Activated CD4-positive, alpha-beta T cell treated with anti-CD3 and anti-CD28 coated beads for 36 hours (primary cell): Measurements from ENCODE around the gene CR1L. TPM values are rescaled to one million over a fixed set of nuclear protein-coding genes. Genes with fewer than 3 reads are reported as not detected.
"Not testable (repeated sequence)": the region's sequence is repeated elsewhere in the genome, so short reads cannot be mapped to it uniquely, and the experiment has no call there.

ENCODE experiments used
- ATAC-seq: fragments of 200-7000 bp; cut with Tn5 transposase; one replicate; pipeline ENCODE4 v1.10.0; 2021; ENCODE audit warnings: mild to moderate bottlenecking, moderate library complexity
- CTCF ChIA-PET: fragments of 350-600 bp; sonication (Branson Sonifier 250); formaldehyde crosslinking; loops from one replicate; lab custom pipeline; 2021; ENCODE audit warnings: antibody characterized with exemption; lab: Charles Lee
- POLR2A ChIA-PET: fragments of 350-600 bp; sonication (Branson Sonifier 250); formaldehyde crosslinking; loops from one replicate; lab custom pipeline; 2021; ENCODE audit warnings: antibody characterized with exemption, inconsistent platforms; lab: Charles Lee
- DNase-seq: peaks from one replicate; pipeline ENCODE4 v3.0.0-alpha.2; 2020
- H3K27ac Mint-ChIP-seq: one replicate; pipeline ENCODE4 v1.8.0; 2021; ENCODE audit warnings: mixed read lengths
- H3K27me3 Mint-ChIP-seq: one replicate; pipeline ENCODE4 v1.8.0; 2021; ENCODE audit warnings: mixed read lengths
- H3K36me3 Mint-ChIP-seq: one replicate; pipeline ENCODE4 v1.8.0; 2021; ENCODE audit warnings: low read depth, mixed read lengths
- H3K4me1 Mint-ChIP-seq: one replicate; pipeline ENCODE4 v1.8.0; 2021; ENCODE audit warnings: mixed read lengths
- H3K4me3 Mint-ChIP-seq: one replicate; pipeline ENCODE4 v1.8.0; 2021; ENCODE audit warnings: mild to moderate bottlenecking, moderate library complexity, mixed read lengths
- H3K9me3 Mint-ChIP-seq: one replicate; pipeline ENCODE4 v1.8.0; 2021; ENCODE audit warnings: low read depth, mixed read lengths
- intact Hi-C, 2 experiments: fragments of 100-400 bp; cut with DNase I in 1 of 2; cut with micrococcal nuclease in 1 of 2; formaldehyde crosslinking; loops; one replicate each; pipeline versions ENCODE4 v1.14.2 to v1.15.1; 2022 to 2024; cut with DNase I, micrococcal nuclease
- total RNA-seq, 2 experiments: library from RNA; stranded (reverse); gene quantifications; one replicate each; pipeline ENCODE4 v1.2.3, GENCODE V29; 2021

Gene CR1L
- total RNA-seq, 2 experiments from 2014 or later, result not detected

DNA sequence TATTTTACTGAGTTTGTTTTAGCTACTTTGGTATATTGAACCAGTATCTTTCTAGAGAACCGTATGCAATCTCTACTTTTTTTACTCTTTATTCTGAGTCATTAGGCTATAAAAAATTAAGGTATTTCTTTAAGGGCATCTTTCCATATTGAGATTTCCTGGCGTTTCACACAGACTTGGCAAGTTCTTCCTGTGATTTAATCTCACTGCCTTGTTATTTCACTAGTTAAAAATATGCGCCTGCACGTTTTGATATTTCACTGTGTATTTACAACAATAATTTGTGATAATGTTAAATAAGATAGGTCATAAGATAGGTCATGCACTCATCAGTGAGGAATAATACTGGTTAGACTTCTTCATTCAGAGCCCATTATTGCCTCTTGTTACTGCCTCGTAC, 16.2 kb upstream of the CR1L start:
- POLR2A ChIA-PET, result no interaction called here
- Mint-ChIP-seq H3K4me3 (no peak overlapping the region), H3K27ac (no peak overlapping the region), H3K36me3 (no peaks in the 10 kb centered on the region), H3K9me3 (no peaks in the 10 kb centered on the region), H3K27me3 (peaks cover 3% of the 10 kb centered on the region), H3K4me1 (no peaks in the 10 kb centered on the region)
- no peak for DNase-seq
- CTCF ChIA-PET, result interaction anchor here (1.3 to 3.6 kb wide), 2 partner anchors 9 to 169 kb away, joined by 3 to 18 read pairs; no protein-coding TSS in a partner anchor
- intact Hi-C loops, result no loop called here
- no peak for ATAC-seq

DNA sequence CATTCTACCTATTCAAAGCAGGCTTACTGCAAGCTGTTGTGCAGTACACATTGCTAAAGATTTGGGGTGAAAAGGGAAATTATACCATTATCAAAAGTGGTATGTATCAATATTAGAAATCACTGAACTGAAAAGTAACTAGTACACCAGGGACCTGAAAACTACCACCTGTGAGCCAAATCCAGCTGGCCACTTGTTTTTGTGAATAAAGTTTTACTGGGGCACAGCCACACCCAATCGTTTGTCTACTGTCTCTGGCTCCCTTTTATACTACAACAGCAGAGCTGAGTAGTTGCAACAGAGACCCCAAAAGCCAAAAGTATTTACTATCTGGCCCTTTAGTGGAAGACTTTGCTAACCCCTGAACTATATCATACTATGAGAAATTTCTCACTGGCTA, 13.8 kb upstream of the CR1L start:
- no peak for ATAC-seq
- ChIA-PET CTCF (interaction anchor here (3.6 kb wide), 1 partner anchor 11 kb away, joined by 18 read pairs; no protein-coding TSS in a partner anchor), POLR2A (no interaction called here)
- H3K36me3 Mint-ChIP-seq, result no peaks in the 10 kb centered on the region
- no peak overlapping the region for H3K27ac Mint-ChIP-seq
- intact Hi-C loops, result no loop called here
- no peaks in the 10 kb centered on the region for H3K4me1 Mint-ChIP-seq
- no peak for DNase-seq
- H3K4me3 Mint-ChIP-seq, result no peak overlapping the region
- H3K9me3 Mint-ChIP-seq, result no peaks in the 10 kb centered on the region
- peaks cover 3% of the 10 kb centered on the region for H3K27me3 Mint-ChIP-seq

DNA sequence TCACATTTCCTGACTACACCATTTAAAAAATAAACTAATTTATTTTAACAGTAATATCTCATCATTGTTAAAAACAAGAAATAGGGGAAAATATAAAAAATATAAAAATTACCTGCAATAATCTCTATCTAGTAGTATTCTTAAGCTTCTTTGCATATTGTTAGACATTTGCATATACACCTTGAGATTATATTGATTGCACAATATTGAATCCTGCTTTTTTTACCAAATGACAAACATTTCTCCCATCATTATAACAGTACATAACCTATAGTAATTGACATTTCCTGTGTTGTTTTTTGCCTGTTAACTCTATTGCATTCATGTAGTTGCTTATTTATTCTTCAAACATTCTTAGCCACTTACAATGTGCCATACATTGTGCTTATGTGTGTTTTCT, 11.7 kb upstream of the CR1L start:
- no peak overlapping the region for H3K27ac Mint-ChIP-seq
- H3K9me3 Mint-ChIP-seq, result no peaks in the 10 kb centered on the region
- ATAC-seq (no peak), DNase-seq (no peak)
- H3K27me3 Mint-ChIP-seq, result peaks cover 3% of the 10 kb centered on the region
- H3K36me3 Mint-ChIP-seq, result no peaks in the 10 kb centered on the region
- intact Hi-C loops, result no loop called here
- CTCF ChIA-PET, result no interaction called here
- H3K4me3 Mint-ChIP-seq, result no peak overlapping the region
- POLR2A ChIA-PET, result no interaction called here
- H3K4me1 Mint-ChIP-seq, result no peaks in the 10 kb centered on the region

DNA sequence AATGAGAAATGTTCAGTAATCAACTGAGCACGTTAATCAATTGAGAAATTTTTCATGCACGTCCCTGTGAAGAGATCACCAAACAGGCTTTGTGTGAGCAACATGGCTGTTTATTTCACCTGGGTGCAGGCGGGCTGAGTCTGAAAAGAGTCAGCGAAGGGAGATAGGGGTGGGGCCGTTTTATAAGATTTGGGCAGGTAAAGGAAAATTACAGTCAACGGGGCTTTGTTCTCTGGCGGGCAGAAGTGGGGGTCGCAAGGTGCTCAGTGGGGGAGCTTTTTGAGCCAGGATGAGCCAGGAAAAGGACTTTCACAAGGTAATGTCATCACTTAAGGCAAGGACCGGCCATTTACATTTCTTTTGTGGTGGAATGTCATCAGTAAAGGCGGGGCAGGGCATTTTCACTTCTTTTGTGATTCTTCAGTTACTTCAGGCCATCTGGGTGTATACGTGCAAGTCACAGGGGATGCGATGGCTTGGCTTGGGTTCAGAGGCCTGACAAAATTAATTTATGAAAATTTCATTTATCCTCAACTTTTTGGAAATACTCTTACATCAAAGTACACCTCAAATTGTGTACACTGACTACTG, 11.1 kb upstream of the CR1L start:
- POLR2A ChIA-PET, result not testable (repeated sequence)

DNA sequence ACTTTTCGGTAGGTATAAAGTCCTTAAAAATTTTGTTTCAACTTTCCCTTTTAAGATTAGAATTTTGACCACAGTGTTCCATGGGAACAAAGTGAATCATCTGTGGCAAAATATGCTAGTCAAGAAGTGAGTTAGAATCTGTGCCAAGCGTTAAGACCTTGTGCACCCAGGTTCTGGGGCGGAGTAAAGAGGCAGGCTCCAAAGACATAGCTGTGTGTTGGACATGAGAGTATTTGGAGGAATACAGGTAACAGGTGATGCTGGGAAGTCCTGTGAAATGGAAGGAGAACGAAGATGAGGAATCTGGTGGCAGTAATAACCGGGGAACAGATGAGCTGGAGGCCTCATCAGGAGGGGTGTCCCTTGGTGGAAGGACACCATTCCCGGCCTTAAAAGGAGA, 10.6 kb upstream of the CR1L start:
- H3K27me3 Mint-ChIP-seq, ATAC-seq, H3K4me1 Mint-ChIP-seq, H3K9me3 Mint-ChIP-seq, H3K36me3 Mint-ChIP-seq, H3K27ac Mint-ChIP-seq, H3K4me3 Mint-ChIP-seq, intact Hi-C loops, DNase-seq, CTCF ChIA-PET, POLR2A ChIA-PET: not testable (repeated sequence)

More for the DNA sequence above, 11.1 kb upstream of the CR1L start:
- CTCF ChIA-PET, intact Hi-C loops, H3K27me3 Mint-ChIP-seq, H3K27ac Mint-ChIP-seq, H3K36me3 Mint-ChIP-seq, H3K4me3 Mint-ChIP-seq, H3K9me3 Mint-ChIP-seq, DNase-seq, ATAC-seq, H3K4me1 Mint-ChIP-seq: not testable (repeated sequence)

DNA sequence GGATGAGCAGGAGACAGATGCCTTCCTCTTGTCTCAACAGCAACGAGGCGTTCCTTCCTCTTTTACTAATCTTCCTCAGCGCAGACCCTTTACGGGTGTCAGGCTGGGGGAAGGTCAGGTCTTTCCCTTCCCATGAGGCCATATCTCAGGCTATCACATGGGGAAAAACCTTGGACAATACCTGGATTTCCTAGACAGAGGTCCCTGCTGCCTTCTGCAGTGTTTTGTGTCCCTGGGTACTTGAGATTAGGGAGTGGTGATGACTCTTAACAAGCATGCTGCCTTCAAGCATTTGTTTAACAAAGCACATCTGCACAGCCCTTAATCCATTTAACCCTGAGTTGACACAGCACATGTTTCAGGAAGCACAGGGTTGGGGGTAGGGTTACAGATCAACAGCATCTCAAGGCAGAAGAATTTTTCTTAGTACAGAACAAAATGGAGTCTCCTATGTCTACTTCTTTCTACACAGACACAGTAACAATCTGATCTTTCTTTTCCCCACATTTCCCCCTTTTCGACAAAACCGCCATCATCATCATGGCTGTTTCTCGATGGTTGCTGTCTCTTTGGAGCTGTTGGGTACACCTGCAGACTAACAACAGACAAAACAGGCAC, 9.3 kb upstream of the CR1L start:
- CTCF ChIA-PET, POLR2A ChIA-PET, H3K4me3 Mint-ChIP-seq, H3K9me3 Mint-ChIP-seq, H3K4me1 Mint-ChIP-seq, H3K36me3 Mint-ChIP-seq, H3K27me3 Mint-ChIP-seq, ATAC-seq, H3K27ac Mint-ChIP-seq, DNase-seq, intact Hi-C loops: not testable (repeated sequence)

DNA sequence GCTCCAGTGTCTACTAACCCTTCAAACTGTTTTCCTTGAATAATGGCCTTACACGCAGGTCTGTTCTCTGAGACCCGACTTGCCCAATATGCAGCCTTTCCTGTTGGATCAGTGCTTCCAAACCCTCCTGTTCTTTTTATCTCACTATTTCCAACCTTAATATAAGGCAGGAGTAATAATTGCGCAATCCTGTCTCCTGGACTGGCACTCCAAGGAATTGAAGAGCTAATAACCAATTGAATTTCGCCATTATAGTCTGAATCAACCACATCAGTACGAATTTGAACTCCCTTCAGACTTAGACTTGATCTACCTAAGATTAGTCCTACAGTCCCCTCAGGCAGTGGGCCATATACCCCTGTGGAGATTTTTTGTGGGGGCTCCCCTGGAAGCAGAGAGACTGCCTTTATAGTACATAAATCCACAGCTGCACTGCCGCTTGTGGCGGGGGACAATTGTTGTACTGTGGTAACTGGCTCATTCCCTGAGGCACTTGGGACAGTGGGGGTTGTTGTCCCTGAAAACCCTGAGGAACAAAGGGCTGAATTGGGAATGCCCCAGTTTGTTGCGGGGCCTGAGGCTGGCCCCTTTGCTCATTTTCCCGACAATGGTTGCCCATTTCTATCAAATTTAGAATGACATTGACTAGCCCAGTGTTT, 6.3 kb upstream of the CR1L start:
- ATAC-seq, H3K27ac Mint-ChIP-seq, H3K4me3 Mint-ChIP-seq, DNase-seq, CTCF ChIA-PET, H3K27me3 Mint-ChIP-seq, intact Hi-C loops, H3K4me1 Mint-ChIP-seq, H3K9me3 Mint-ChIP-seq, H3K36me3 Mint-ChIP-seq, POLR2A ChIA-PET: not testable (repeated sequence)

DNA sequence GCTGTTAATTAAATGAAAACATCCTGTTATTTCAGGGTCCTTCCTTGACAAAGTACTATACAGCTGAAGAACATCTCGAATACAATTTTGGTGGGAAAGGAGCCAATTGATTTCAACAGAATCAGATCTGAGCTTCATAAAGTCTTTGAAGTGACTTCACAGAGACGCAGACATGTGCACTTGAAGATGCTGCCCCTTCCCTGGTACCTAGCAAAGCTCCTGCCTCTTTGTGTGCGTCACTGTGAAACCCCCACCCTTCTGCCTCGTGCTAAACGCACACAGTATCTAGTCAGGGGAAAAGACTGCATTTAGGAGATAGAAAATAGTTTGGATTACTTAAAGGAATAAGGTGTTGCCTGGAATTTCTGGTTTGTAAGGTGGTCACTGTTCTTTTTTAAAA, 5.6 kb upstream of the CR1L start:
- ATAC-seq, H3K27ac Mint-ChIP-seq, H3K9me3 Mint-ChIP-seq, H3K4me1 Mint-ChIP-seq, DNase-seq, intact Hi-C loops, POLR2A ChIA-PET, H3K36me3 Mint-ChIP-seq, H3K4me3 Mint-ChIP-seq: not testable (repeated sequence)
- CTCF ChIA-PET, result interaction anchor here (1.8 kb wide), 1 partner anchor 11 kb away, joined by 4 read pairs; no protein-coding TSS in a partner anchor
- peaks cover 12% of the 10 kb centered on the region for H3K27me3 Mint-ChIP-seq

DNA sequence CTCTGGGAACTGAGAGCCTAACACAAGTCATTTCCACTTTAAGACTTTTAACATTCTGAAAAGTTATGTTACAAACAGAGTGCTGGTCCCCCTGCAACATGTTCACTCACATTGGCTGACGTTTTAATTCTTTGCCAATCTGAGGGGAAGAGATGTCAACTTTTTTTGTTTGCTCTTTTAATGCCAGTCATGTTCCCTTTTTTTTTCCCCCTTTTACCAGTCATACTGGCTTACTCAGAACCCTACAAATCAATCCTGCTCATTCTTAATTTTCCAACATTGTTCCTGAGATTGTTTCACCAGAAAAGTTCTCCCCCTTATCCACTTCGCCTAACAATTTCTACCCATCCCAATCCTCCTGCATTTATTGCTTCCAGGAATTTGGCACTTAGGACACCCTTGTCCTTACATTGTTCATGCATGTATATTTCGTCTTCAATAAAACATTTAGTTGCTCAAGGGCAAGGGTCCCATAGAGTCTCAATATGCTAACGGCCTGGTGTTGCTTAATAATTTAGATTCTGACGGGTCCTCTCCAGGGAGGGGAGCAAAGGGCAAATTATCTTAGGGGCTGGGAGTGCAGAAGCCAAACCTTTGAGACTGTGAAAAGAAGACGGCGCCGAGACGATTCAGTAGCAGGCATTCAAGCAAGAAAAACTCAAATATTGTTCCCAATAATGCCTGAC, 624 bp upstream of the CR1L start:
- ChIA-PET CTCF (no interaction called here), POLR2A (no interaction called here)
- no peak overlapping the region for H3K27ac Mint-ChIP-seq
- ATAC-seq (no peak), DNase-seq (no peak)
- peaks cover 15% of the 10 kb centered on the region for H3K27me3 Mint-ChIP-seq
- no peaks in the 10 kb centered on the region for H3K9me3 Mint-ChIP-seq
- peaks cover 7% of the 10 kb centered on the region for H3K4me1 Mint-ChIP-seq
- H3K36me3 Mint-ChIP-seq, result no peaks in the 10 kb centered on the region
- peak overlapping the region; percentile 64 for H3K4me3 Mint-ChIP-seq
- intact Hi-C loops, result loop anchor here in 1 of 2 experiments (5.0 kb wide), 1 partner anchor 153 kb away; no protein-coding TSS in a partner anchor

DNA sequence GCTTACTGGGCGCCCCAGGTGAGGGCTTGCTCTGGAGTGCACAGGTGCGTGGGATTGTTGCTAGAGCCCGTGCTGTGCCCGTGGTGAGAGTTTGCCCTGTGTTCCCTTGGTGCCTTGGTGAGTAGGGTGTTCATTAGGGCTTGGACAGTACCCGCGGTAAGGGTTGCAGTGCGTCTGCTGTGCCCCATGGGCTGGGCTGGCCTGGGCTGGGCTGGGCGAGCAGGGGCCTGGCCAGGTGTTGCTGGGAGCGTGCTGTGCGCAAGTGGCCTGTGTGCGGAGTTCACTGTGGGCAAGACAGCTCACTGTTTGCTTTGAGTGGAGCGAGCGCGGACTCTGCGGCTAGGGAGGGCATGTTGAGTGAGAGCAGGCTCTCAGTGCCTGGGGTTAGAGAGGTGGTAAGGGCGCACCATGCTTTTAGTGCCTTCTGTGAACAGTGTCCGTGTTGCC, 725 bp downstream of the CR1L start:
- Mint-ChIP-seq H3K27me3 (peaks cover 15% of the 10 kb centered on the region), H3K27ac (no peak overlapping the region), H3K9me3 (no peaks in the 10 kb centered on the region), H3K4me3 (peak overlapping the region; percentile 64), H3K36me3 (no peaks in the 10 kb centered on the region), H3K4me1 (peaks cover 14% of the 10 kb centered on the region)
- ChIA-PET POLR2A (no interaction called here), CTCF (interaction anchor here (0.7 to 0.8 kb wide), 2 partner anchors 21 to 26 kb away, joined by 3 read pairs; no protein-coding TSS in a partner anchor)
- DNase-seq, result no peak
- no peak for ATAC-seq
- intact Hi-C loops, result loop anchor here in 1 of 2 experiments (5.0 kb wide), 1 partner anchor 442 kb away; no protein-coding TSS in a partner anchor

DNA sequence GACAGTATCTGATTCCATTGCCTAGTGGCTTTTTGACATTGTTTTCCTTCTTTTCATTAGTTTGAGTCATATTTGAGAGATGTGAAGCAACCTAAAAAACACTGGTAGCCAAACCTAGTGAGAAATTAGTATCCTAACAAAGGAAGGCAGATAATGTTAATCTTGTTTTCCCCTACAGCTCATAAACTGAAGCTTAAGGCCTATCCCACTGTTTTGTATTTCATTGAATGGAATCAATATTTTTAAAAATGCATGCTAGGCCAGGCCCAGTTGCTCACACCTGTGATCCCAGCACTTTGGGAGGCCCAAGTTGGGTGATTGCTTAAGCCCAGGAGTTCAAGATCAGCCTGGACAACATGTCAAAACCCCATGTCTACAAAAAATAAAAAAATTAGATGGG, 1.2 kb downstream of the CR1L start:
- H3K4me1 Mint-ChIP-seq, result peaks cover 14% of the 10 kb centered on the region
- intact Hi-C loops, result loop anchor here in 1 of 2 experiments (5.0 kb wide), 1 partner anchor 441 kb away; no protein-coding TSS in a partner anchor
- POLR2A ChIA-PET, result no interaction called here
- CTCF ChIA-PET, result interaction anchor here (0.7 kb wide), 1 partner anchor 20 kb away, joined by 3 read pairs; no protein-coding TSS in a partner anchor
- peaks cover 15% of the 10 kb centered on the region for H3K27me3 Mint-ChIP-seq
- H3K9me3 Mint-ChIP-seq, result no peaks in the 10 kb centered on the region
- H3K27ac Mint-ChIP-seq, result no peak overlapping the region
- H3K36me3 Mint-ChIP-seq, result no peaks in the 10 kb centered on the region
- DNase-seq (no peak), ATAC-seq (no peak)
- no peak overlapping the region for H3K4me3 Mint-ChIP-seq
